ENCODE data around the gene TMEM214. TPM values are rescaled to one million over a fixed set of nuclear protein-coding genes. Genes with fewer than 3 reads are reported as not detected.
"Not testable (repeated sequence)": the region's sequence is repeated elsewhere in the genome, so short reads cannot be mapped to it uniquely, and the experiment has no call there.

The TMEM214 gene
- total RNA-seq, 1 donor from 2014 or later = 14.4 TPM

DNA sequence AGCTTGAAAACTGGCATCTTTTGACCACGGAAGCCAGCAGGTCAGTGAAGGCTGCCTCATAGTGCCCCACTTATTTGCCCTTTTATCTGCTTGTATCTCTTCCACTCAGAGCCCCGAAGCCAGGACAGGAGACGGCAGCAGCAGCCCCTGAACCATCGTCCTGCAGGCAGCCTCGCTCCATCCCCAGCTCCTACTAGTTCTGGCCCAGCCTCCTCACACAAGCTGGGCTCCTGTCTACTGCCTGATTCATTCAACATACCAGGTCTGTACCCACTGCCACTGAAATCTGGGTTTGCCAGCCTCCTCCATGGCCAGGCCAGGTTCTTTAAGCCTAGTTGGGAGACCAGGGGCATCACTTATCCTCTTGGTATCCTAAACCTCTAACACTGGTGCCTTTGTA lies 34.6 kb downstream of the TMEM214 start:
- no peak for DNase-seq (ENCODE audit: low read depth in 2 of 2)

DNA sequence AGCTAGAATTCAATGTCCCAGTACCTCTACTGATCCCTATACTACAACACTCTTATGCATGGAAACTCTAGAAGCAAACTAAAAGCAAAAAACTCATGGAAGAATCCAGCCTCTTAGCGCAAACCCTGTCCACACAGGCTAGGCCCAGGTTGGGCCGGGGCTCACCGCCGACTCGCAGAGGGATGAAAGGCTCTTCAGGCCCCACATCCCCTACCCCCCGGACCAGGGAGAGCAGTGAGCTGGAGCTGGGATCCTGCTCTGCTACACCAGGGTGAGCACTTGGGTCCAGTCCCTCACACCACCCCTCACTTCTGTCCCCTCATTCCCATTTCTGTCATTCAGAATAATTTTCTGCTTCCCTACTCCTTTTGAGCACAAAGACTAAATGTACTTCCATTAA lies 36.7 kb downstream of the TMEM214 start:
- DNase-seq (ENCODE audit: low read depth in 2 of 2) = no peak

DNA sequence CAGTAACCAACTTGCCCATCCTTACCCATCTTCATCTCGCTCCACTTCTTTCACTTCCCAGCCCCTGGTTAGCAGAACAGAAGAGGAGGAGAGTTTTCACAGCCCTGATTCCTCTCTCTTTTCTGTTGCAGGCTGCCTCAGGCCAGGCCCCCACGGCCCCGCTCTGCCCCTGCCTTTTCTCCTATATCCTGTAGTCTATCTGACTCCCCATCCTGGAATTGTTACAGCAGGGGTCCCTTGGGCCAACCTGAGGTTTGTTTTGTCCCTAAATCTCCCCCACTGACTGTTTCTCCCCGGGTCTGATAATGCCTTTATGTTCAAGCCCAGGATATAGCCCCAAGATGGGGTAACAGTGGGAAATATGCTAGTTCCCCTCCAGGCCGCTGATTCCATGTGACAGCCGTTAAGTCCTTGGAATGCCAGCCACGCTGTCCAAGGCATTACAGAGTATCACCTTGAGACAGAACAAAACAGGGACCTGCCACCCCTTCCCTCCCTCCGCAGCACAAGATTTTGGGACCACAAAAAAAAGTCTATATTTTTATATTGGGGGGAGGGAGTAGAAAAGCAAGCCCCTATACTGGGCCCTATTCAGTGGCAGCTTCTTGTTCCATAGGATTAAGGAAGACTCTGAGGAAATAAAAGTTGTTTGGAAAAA lies 37.3 kb downstream of the TMEM214 start:
- no peak for DNase-seq (ENCODE audit: low read depth in 2 of 2)

DNA sequence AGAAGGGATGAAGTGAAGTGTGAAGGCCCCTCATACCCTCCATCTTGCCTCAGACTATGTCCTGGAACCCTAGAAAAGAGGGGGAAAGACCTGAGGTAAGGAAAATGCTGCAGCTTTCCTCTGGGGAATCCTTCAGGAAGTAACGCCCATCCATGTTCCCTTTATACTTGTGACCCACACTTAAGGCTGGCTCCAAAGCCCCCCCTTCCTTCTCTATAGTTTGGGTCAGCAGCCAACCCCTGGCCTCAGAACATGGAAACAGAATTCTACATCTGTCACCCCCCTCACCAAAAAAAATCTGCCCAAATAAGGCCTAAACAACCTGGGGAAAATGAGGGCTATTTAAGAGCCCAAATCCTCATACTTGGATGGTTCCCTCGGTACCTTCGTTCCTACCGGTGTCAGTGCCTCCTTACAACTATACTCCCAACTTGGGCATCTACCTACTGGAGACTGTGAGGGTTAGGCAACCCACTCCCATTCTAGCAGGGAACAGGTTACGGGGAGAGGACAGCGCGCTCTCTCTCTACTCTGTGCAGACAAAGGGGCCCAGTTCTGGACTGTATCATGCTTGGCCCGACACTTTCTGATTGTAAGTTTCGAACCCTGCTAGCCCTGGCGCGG lies 38.0 kb downstream of the TMEM214 start:
- peak in 1 of 2 donors; percentile 15 for DNase-seq (ENCODE audit: low read depth in 2 of 2)

DNA sequence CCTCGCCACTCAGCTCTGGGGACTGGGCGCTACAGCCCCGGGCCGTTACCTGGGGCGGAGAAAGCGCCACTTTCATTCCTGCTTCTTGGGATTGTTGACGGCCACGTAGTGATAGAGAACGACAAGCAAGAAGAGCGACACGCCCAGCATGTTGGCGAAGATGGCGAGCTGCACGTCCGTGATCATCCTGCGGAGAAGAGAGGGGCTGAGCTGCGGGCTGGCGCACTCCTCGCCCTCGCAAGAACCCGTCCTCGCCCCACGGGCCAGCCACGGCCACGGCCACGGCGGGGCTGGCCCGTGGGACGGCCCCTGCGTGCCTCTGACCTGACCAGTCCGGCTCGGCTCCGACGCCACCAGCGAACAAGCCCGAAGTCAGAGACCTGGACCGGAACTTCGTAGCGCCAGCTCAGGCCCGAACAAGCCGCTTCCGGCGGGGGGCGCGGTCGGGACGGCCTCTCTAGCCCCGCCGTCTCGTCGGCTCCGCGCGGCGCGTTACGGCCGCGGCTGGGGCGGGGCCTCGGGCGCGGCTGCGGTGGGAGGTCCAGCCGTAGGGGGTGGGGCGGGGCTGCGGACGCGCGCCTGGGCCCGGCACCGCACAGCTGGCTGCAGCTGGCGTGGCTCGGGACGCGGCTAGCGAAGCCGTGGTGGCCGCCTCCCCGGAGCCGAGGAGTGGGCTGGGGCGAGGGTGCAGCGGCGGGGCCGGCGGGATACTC lies 38.7 kb downstream of the TMEM214 start, which contains the start of gene OST4:
Gene OST4 (minus strand): TSS at position 378 of the 713 bp plus-strand sequence.
- peak; percentile 76 to 94 for DNase-seq (ENCODE audit: low read depth in 2 of 2)

DNA sequence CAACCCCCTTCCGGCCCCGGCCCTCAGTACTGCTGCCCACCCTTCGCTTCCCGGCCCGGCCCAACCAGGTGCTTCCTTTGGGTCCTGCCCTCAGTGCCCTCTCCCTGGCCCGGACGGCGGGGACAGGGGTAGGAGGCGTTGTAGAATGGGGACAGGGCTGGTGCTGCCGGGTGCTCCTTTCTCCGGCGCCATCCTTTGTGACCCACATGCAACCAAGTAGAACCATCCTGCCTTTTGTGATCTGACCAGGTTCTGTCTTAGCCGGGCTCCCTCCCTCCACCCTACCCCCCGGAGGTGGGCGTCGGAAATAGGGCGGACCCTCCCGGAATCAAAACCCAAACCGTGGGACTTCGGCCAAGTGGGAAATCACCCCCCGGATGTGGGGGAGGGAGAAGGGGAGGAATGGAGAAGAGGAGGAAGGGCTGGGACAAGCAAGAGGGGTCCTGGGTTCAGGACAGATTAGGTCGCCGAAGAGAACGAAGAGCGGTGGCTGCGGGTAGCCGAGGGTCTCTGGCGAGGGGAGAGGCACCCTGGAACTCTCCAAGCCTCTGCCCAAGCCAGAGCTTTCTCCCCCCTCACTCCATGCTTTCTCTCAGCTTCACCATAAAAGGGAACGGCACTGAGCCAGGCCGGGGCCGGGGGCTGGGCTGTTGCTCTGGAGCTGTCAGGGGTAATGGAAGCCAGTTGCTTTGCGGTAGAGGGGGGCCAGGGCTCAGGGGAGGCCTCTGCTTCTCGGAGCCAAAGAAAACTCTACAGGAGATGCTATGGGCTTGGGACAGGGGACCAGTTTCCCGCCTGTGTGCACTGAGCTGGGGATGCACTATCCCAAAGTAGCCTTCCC lies 39.4 kb downstream of the TMEM214 start:
- DNase-seq (ENCODE audit: low read depth in 2 of 2) = peak; percentile 10 to 20

DNA sequence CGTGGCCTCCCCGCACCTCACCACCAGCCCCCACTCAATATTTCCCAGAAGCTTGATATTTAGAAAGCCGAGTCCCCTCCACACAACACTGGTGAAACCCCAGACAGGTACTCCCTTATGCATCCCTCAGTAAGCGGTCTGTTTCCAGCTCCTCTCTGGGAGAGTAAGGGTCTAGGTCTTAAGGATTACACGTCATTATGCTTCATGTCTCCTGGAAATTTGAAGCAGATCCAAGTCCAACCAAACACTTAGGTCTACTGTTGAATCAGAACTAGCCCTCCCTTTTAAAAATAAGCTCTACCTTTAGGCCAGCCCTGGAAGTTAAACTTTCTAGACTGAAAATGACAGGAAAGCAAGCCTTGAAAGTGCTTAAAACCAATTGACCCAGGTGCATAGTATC lies 40.2 kb downstream of the TMEM214 start:
- no peak for DNase-seq (ENCODE audit: low read depth in 2 of 2)

DNA sequence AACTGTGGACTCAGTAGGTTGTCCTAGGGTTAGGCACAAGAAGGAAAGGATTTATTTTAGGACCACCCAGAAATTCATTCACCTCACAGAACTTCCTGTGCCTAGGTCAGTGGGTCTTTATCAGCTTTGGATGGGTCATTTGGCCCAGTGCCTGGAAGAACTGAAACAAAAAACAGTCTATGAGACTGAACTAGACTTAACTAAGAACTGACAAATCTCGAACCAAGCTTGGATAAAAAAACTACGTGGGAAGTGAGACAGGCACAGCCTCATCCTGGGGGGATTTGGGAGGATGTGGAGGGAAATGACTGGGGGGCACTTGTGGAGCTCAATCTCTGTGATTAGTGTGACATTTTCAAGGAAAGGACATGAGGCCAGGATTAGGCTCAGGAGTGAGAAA lies 41.0 kb downstream of the TMEM214 start:
- no peak for DNase-seq (ENCODE audit: low read depth in 2 of 2)

DNA sequence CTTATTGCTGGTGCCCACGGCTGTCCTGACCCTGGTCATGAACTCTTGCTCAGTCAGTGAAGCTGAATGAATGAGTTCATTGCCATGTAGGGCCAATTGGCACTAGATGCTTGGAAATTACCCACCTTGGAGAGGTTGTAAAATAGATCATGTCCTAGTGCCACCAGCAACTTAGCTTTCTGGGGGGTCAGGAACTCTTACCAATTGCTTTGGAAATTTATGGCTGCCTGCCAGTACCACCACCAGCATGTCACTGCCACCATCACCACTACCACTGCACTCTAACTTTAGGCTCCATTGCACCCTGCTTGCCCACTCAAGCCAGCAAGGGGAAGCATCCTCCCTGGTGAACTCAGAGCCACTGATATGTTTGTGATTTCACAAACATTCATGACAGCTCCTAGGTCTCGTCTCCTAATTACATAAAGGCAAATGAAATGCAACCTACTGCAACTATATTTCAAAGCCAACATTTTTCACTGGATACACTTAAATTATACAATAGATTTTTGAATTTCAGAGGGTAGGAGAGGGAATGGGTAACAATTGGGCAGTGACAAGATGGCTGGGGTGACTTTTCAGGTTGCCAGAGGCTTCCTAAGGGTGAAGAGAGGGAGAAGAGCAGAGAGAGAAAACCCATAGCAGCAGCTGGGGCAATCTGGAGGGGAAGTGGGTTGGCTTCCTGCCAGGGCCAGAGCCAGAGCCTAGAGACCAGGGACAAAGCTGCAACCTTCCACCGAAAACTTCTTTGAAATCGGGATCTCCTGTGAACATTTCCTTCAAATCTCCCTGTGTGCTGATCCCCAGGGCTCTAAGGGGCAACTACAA lies 42.2 kb downstream of the TMEM214 start:
- peak; percentile 15 to 53 for DNase-seq (ENCODE audit: low read depth in 2 of 2)

DNA sequence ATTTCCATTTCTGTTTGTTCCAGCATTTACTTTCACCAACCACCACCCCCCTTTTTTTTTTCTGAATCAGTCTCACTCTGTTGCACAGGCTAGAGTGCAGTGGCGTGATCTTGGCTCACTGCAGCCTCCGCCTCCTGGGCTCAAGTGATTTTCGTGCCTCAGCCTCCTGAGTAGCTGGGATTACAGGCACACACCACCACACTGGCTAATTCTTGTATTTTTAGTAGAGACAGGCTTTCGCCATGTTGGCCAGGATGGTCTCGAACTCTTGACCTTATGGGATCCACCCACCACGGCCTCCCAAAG lies 42.8 kb downstream of the TMEM214 start:
- not testable (repeated sequence) for DNase-seq (ENCODE audit: low read depth in 2 of 2)

DNA sequence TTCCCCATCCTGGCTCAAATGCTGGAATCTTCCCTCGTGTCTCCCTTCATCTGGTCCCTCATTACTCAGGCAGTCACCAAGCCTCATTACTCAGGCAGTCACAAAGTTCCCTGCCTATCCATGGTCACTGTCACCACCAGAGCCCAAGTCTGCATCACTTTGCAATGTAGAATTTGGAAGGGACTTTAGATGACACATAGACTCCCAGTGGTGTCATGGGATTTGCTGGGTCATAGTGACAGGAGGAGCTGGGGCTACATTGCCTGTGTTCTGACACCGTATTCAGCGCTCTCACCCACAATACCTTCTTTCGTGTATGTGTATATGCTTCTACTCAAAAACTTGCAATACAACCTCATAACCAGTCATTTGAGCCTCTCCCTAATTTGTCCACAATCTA lies 43.6 kb downstream of the TMEM214 start:
- DNase-seq (ENCODE audit: low read depth in 2 of 2) = no peak

DNA sequence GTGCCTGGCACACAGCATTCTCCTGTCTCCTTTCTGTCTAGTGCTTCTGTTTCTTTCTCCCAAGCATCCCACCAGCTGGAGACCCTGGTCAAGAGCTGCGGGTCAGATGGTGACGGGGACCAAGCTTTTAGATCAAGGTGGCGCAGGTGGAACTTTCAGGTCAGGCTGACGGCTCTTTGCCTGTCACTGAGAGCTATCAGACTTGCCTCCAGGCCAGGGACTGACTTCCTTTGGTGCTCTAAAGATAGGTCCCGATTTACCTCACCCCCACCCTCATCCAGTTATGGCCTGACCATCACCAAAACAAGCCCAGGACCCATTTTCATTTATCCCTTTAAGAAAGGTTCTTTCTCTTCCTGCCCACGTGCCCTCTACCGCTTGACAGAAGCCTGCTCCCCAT lies 44.5 kb downstream of the TMEM214 start:
- DNase-seq (ENCODE audit: low read depth in 2 of 2) = no peak

DNA sequence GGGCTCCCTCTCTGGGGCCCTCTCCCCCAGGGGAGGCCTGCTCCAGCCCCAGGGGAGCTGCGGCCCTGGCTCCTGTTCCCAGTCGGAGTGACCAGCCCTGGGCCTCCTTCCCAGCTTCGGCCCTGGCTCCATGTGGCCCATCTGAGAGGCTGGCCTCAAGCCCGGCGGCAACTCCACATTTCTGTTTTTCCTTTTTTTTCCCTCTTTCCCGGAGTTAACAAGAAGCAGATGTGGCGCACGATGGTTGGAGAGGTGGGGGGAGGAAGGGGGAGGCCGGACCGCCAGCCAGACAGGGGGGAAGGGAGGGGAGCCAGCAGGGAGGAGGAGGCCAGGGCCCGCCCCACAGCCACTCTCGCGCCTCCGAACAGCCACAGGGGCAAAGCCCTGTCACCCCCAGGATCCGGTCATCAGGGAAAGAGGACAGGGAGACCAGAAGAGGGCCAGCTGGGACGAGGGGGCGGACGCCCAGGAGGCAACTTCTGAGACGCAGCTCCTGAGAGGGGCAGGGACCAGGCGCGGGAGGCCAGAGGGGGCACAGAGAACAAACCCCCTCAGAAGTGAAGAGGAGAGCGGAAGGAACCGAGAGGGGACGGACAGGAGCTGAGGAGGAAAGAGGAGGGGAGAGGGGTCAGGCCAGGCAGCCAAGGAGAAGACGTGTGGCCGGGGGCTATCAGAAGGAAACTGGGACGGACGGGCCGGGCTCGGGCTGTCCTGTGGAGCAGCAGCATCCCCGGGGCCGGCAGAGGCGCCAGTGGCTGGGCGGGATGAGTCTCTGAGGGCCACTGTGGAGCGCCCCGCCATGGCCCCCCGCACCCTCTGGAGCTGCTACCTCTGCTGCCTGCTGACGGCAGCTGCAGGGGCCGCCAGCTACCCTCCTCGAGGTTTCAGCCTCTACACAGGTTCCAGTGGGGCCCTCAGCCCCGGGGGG lies 45.8 kb downstream of the TMEM214 start, which contains the start of gene EMILIN1:
Gene EMILIN1 (plus strand): TSS at position 349 of the 928 bp plus-strand sequence. CDS start 451 bp downstream, at position 800.
- DNase-seq (ENCODE audit: low read depth in 2 of 2) = peak; percentile 24 to 26

DNA sequence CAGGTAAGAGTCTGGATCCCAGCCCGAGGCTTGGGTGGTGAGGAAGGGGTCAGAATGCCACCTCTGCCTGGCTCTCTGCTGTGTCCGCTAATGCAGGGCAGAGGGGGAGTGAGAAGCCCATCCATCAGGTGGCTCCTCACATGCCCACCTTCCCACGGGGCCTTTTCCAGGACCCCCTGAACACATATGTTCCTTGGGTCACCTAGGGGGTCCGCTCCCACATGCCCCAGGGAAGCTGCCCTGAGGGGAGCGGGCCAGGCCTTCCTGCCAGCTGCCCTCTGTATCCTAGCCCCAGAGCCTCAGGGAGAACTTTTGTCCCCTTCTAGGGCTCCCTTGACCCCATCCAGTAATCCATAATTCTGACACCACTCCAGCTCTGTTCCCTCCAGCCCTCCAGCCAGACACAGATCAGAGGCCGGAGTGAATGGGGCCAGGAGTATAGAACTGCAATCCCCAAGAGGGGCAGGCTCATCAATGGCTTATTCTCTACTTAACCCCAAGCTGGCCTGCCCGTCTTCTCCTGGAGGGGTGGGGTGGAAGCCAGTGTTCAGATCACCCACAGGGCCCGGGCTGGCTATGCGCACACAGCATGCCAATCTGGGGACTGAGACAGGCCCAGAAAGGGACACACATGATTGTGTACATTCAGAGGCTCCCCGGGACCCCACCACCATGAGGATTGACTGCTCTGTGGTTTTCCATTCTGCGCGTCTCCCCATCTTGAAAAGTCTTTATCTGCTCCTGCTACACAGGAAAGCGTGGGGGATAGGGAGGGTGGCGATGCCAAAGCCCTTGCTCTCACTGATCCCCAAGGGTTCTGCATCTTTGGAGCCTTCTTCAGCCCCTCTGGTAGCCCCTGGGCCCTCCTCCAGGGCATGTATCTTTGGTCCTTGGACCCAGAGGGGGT lies 46.7 kb downstream of the TMEM214 start:
- DNase-seq (ENCODE audit: low read depth in 2 of 2) = no peak

DNA sequence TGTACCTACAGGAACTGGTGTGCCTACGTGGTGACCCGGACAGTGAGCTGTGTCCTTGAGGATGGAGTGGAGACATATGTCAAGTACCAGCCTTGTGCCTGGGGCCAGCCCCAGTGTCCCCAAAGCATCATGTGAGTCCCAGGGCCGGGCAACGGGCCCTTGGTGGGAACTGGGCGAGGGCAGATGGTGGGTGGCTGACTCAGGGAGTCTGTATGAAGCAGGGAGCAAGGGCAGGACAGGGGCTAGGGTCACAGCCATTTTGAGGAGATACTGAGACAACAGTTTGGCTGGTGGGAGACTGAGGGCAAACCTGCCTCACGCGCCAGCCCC lies 47.3 kb downstream of the TMEM214 start:
- no peak for DNase-seq (ENCODE audit: low read depth in 2 of 2)

DNA sequence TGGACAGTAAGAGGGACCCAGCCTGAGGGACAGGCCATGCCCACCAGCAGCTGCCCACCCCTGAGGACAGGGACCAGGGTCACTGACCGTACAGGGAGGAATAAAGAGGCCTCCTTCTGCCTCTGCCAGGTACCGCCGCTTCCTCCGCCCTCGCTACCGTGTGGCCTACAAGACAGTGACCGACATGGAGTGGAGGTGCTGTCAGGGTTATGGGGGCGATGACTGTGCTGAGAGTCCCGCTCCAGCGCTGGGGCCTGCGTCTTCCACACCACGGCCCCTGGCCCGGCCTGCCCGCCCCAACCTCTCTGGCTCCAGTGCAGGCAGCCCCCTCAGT lies 47.8 kb downstream of the TMEM214 start:
- DNase-seq (ENCODE audit: low read depth in 2 of 2) = no peak

DNA sequence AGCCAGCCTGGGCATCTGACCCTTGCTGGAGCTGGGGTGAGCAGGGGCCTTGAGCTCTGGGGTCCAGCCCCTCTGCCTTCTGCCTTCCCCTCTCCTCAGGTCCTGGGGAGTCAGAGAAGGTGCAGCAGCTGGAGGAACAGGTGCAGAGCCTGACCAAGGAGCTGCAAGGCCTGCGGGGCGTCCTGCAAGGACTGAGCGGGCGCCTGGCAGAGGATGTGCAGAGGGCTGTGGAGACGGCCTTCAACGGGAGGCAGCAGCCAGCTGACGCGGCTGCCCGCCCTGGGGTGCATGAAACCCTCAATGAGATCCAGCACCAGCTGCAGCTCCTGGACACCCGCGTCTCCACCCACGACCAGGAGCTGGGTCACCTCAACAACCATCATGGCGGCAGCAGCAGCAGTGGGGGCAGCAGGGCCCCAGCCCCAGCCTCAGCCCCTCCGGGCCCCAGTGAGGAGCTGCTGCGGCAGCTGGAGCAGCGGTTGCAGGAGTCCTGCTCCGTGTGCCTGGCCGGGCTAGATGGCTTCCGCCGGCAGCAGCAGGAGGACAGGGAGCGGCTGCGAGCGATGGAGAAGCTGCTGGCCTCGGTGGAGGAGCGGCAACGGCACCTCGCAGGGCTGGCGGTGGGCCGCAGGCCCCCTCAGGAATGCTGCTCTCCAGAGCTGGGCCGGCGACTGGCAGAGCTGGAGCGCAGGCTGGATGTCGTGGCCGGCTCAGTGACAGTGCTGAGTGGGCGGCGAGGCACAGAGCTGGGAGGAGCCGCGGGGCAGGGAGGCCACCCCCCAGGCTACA lies 49.4 kb downstream of the TMEM214 start:
- DNase-seq (ENCODE audit: low read depth in 2 of 2) = no peak

DNA sequence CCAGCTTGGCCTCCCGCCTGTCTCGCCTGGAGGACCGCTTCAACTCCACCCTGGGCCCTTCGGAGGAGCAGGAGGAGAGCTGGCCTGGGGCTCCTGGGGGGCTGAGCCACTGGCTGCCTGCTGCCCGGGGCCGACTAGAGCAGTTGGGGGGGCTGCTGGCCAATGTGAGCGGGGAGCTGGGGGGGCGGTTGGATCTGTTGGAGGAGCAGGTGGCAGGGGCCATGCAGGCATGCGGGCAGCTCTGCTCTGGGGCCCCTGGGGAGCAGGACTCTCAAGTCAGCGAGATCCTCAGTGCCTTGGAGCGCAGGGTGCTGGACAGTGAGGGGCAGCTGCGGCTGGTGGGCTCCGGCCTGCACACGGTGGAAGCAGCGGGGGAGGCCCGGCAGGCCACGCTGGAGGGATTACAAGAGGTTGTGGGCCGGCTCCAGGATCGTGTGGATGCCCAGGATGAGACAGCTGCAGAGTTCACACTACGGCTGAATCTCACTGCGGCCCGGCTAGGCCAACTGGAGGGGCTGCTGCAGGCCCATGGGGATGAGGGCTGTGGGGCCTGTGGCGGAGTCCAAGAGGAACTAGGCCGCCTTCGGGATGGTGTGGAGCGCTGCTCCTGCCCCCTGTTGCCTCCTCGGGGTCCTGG lies 50.1 kb downstream of the TMEM214 start:
- DNase-seq (ENCODE audit: low read depth in 2 of 2) = no peak
